ENCODE measurements around the gene TAS2R31. TPM values are rescaled to one million over a fixed set of nuclear protein-coding genes. Genes with fewer than 3 reads are reported as not detected.
A peak's percentile ranks its signal among the peaks of the same experiment; 100 is the strongest.
"Not testable (repeated sequence)": the region's sequence is repeated elsewhere in the genome, so short reads cannot be mapped to it uniquely, and the experiment has no call there.

The TAS2R31 gene
- polyA plus RNA-seq, 2 of the 4 experiments (the other 2 are of a cell fraction): 0.17 to 1.1 TPM

DNA sequence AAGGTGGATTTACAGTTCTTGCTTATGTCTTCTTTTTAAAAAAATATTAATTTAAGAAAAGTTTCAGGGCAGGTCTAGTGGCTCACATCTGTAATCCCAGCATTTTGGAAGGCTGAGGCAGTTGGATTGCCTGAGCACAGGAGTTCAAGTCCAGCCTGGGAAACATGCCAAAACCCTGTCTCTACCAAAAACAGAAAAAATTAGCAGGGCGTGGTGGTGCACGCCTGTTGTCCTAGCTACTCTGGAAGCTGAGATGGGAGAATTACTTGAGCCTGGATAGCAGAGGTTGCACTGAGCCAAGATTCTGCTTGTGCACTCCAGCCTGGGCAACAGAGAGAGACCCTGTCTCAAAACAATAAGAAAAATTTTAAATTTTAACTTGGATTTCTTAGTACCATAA is 36.3 kb upstream of the TAS2R31 start:
- ChIA-PET CTCF (no interaction called here), POLR2A (no interaction called here)
- FAIRE-seq (no peak), DNase-seq (ENCODE audit: low read depth in 1 of 2, low spot score in 1 of 2) (no peak), ATAC-seq (no peak)
- 50% methylated on average over 2 of the region's 2 CpGs for WGBS (ENCODE audit: missing lambda C conversion rate)
- Histone ChIP-seq H3K27ac (no peak overlapping the region), H3K9me3 (no peaks in the 10 kb centered on the region), H3K4me2 (no peak overlapping the region), H3K4me1 (no peaks in the 10 kb centered on the region), H3K4me3 (no peak overlapping the region)
- TF ChIP-seq, protein P1, sequence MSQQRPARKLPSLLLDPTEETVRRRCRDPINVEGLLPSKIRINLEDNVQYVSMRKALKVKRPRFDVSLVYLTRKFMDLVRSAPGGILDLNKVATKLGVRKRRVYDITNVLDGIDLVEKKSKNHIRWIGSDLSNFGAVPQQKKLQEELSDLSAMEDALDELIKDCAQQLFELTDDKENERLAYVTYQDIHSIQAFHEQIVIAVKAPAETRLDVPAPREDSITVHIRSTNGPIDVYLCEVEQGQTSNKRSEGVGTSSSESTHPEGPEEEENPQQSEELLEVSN (IDR thresholded peaks at IDR 0.05; ENCODE audit: borderline replicate concordance, low read depth): no peak
- TF ChIP-seq KDM5A (IDR thresholded peaks at IDR 0.05) (no peak), HOXB13 (CRISPR knock-in tag; IDR thresholded peaks at IDR 0.05; ENCODE audit: low read depth) (no peak), BHLHE40 (IDR thresholded peaks at IDR 0.05; ENCODE audit: low read depth, low read length) (no peak), NFE2L2 (conservative IDR thresholded peaks at IDR 0.05; ENCODE audit: low read length) (no peak), CBX2 (IDR thresholded peaks at IDR 0.05; ENCODE audit: borderline replicate concordance, low read depth) (no peak), ZFP36 (IDR thresholded peaks at IDR 0.05; ENCODE audit: borderline replicate concordance, partially characterized antibody) (no peak), ESRRA (IDR thresholded peaks at IDR 0.05; ENCODE audit: borderline replicate concordance, low read length) (no peak), RFX5 (IDR thresholded peaks at IDR 0.05) (no peak), FOSL2 (IDR thresholded peaks at IDR 0.05) (no peak), FOSL2 (CRISPR knock-in tag; IDR thresholded peaks at IDR 0.05) (no peak), CEBPB (IDR thresholded peaks at IDR 0.05) (no peak), CBX8 (IDR thresholded peaks at IDR 0.05) (no peak), FOXS1 (CRISPR knock-in tag; IDR thresholded peaks at IDR 0.05) (no peak), TFCP2L1 (CRISPR knock-in tag; IDR thresholded peaks at IDR 0.05) (no peak)
- TF ChIP-seq, protein P2, sequence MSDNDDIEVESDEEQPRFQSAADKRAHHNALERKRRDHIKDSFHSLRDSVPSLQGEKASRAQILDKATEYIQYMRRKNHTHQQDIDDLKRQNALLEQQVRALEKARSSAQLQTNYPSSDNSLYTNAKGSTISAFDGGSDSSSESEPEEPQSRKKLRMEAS (IDR thresholded peaks at IDR 0.05): no peak
- TF ChIP-seq, protein P3, sequence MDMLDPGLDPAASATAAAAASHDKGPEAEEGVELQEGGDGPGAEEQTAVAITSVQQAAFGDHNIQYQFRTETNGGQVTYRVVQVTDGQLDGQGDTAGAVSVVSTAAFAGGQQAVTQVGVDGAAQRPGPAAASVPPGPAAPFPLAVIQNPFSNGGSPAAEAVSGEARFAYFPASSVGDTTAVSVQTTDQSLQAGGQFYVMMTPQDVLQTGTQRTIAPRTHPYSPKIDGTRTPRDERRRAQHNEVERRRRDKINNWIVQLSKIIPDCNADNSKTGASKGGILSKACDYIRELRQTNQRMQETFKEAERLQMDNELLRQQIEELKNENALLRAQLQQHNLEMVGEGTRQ (IDR thresholded peaks at IDR 0.05): no peak
- TF ChIP-seq, protein P4, sequence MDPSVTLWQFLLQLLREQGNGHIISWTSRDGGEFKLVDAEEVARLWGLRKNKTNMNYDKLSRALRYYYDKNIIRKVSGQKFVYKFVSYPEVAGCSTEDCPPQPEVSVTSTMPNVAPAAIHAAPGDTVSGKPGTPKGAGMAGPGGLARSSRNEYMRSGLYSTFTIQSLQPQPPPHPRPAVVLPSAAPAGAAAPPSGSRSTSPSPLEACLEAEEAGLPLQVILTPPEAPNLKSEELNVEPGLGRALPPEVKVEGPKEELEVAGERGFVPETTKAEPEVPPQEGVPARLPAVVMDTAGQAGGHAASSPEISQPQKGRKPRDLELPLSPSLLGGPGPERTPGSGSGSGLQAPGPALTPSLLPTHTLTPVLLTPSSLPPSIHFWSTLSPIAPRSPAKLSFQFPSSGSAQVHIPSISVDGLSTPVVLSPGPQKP (IDR thresholded peaks at IDR 0.05; ENCODE audit: low read depth, low read length): no peak
- TF ChIP-seq, protein P5, sequence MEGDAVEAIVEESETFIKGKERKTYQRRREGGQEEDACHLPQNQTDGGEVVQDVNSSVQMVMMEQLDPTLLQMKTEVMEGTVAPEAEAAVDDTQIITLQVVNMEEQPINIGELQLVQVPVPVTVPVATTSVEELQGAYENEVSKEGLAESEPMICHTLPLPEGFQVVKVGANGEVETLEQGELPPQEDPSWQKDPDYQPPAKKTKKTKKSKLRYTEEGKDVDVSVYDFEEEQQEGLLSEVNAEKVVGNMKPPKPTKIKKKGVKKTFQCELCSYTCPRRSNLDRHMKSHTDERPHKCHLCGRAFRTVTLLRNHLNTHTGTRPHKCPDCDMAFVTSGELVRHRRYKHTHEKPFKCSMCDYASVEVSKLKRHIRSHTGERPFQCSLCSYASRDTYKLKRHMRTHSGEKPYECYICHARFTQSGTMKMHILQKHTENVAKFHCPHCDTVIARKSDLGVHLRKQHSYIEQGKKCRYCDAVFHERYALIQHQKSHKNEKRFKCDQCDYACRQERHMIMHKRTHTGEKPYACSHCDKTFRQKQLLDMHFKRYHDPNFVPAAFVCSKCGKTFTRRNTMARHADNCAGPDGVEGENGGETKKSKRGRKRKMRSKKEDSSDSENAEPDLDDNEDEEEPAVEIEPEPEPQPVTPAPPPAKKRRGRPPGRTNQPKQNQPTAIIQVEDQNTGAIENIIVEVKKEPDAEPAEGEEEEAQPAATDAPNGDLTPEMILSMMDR (IDR thresholded peaks at IDR 0.05): no peak

DNA sequence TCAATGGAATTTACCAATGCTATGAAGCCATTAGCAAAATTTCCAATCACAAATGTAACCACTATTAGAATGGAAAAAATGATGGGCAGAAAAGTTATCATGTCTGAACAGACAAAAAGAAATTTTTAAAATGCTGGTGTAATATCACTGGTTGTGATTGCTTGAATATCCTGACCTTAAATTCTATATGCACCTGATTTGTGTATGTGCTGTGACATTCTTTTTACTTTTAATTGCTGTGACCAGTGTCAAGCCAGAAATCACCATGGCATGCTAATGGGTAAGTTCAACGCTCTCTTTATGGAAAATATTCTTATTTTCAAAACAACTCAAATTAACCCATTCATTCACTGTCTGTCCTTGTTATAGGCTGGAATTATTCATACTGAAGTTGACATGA is 31.0 kb upstream of the TAS2R31 start, which contains the start of gene TAS2R46:
Gene TAS2R46, minus strand, starts transcription at position 101 of the 400 bp plus-strand sequence. Its CDS starts 0 bp downstream, at position 101.
- POLR2A ChIA-PET, CTCF ChIA-PET: not testable (repeated sequence)

DNA sequence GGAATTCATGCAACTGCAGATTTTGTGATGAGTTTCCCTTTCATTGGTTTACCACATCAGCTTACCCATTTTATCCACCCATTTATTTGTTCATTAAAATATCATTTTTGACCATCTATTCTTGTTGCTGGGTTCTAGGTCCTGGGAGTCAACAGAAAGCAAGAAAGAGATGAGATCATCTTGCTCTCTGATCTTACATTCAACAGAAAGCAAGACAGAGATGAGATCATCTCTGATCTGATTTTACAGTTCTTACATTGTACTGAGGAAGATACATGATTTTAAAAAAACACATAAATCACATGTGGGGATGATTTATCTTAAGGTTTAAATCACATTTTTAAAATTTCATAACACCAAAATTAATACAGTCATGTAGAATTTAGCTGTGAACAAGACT is 28.6 kb upstream of the TAS2R31 start:
- Histone ChIP-seq H3K27ac (no peak overlapping the region), H3K4me2 (no peak overlapping the region), H3K4me3 (no peak overlapping the region), H3K9me3 (no peaks in the 10 kb centered on the region), H3K4me1 (no peaks in the 10 kb centered on the region)
- FAIRE-seq (peak; percentile 90), ATAC-seq (no peak), DNase-seq (ENCODE audit: low read depth in 1 of 2, low spot score in 1 of 2) (no peak)
- ChIA-PET POLR2A (no interaction called here), CTCF (no interaction called here)
- TF ChIP-seq ZSCAN20 (CRISPR knock-in tag; IDR thresholded peaks at IDR 0.05) (no peak), PHF8 (IDR thresholded peaks at IDR 0.05; ENCODE audit: borderline replicate concordance, low read depth) (no peak), HOXB5 (CRISPR knock-in tag; IDR thresholded peaks at IDR 0.05) (no peak), EHF (CRISPR knock-in tag; IDR thresholded peaks at IDR 0.05) (no peak), POLR2AphosphoS2 (conservative IDR thresholded peaks at IDR 0.05; ENCODE audit: low read length) (no peak), SMC3 (IDR thresholded peaks at IDR 0.05) (no peak), MAFK (IDR thresholded peaks at IDR 0.05; ENCODE audit: partially characterized antibody) (no peak)
- TF ChIP-seq, protein P5 (IDR thresholded peaks at IDR 0.05): no peak
- TF ChIP-seq, protein P6, sequence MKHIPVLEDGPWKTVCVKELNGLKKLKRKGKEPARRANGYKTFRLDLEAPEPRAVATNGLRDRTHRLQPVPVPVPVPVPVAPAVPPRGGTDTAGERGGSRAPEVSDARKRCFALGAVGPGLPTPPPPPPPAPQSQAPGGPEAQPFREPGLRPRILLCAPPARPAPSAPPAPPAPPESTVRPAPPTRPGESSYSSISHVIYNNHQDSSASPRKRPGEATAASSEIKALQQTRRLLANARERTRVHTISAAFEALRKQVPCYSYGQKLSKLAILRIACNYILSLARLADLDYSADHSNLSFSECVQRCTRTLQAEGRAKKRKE (CRISPR knock-in tag; IDR thresholded peaks at IDR 0.05; ENCODE audit: low read depth): no peak
- TF ChIP-seq, protein P3 (IDR thresholded peaks at IDR 0.05): no peak

More for the DNA sequence above, 31.0 kb upstream of the TAS2R31 start, which contains the start of gene TAS2R46:
- not testable (repeated sequence) for H3K4me1 ChIP-seq; H3K9me3 ChIP-seq; H3K27ac ChIP-seq; H3K4me2 ChIP-seq; H3K4me3 ChIP-seq; ATAC-seq; FAIRE-seq; DNase-seq (ENCODE audit: low read depth in 1 of 2, low spot score in 1 of 2)
- WGBS (ENCODE audit: missing lambda C conversion rate): 92% methylated on average over 1 of the region's 1 CpG
